Astrocyte of the spinal cord (primary cell): ENCODE measurements around the gene CD53.

Source experiments
- DNase-seq: peaks from one replicate; pipeline ENCODE4 v3.0.0; 2011; ENCODE audit warnings: low read depth, low spot score
- H3K4me3 ChIP-seq: 2 replicates; pipeline ENCODE4 v1.5.1; 2011; ENCODE audit warnings: low read depth, mild to moderate bottlenecking, low read length, moderate library complexity
- CTCF ChIP-seq: IDR thresholded peaks from 2 replicates; pipeline ENCODE4 v1.5.1; 2012; ENCODE audit warnings: low read depth, mild to moderate bottlenecking, low read length, inconsistent platforms
- in situ Hi-C: cut with HindIII; loops from 2 replicates; pipeline ENCODE4 v1.10.0; 2017; ENCODE audit warnings: low sequenced_read_pairs

Gene CD53

GRCh38 chr1:110864287-110864686 is 8.7 kb upstream of the CD53 start:
- no peak for DNase-seq
- in situ Hi-C loops, result no loop called here
- no peak overlapping the region for H3K4me3 ChIP-seq
- TF ChIP-seq CTCF, result no peak

- H3K4me3 ChIP-seq, result no peak overlapping the region
- DNase-seq, result no peak
- TF ChIP-seq CTCF, result no peak
- in situ Hi-C loops, result no loop called here
Measured at GRCh38 chr1:110870721-110871388, 2.1 kb upstream of the CD53 start.

GRCh38 chr1:110872366-110872744 is 593 bp upstream of the CD53 start:
- DNase-seq, result no peak
- H3K4me3 ChIP-seq, result no peak overlapping the region
- in situ Hi-C loops, result no loop called here
- TF ChIP-seq CTCF, result no peak

- in situ Hi-C loops, result no loop called here
- H3K4me3 ChIP-seq, result no peak overlapping the region
- no peak for DNase-seq
- TF ChIP-seq CTCF, result no peak
Measured at GRCh38 chr1:110873856-110874255, 908 bp downstream of the CD53 start.

- in situ Hi-C loops, result no loop called here
- H3K4me3 ChIP-seq, result no peak overlapping the region
- no peak for TF ChIP-seq CTCF
- no peak for DNase-seq
Measured at GRCh38 chr1:110874324-110875215, 1.6 kb downstream of the CD53 start.

GRCh38 chr1:110875216-110875731 is 2.3 kb downstream of the CD53 start:
- H3K4me3 ChIP-seq, result no peak overlapping the region
- TF ChIP-seq CTCF, result no peak
- DNase-seq, result no peak
- in situ Hi-C loops, result no loop called here
